WERI-Rb-1 (cell line): ENCODE results near the gene LAMA1.

ENCODE experiments used
- DNase-seq: peaks from one replicate; pipeline ENCODE4 v3.0.0-alpha.2; 2020
- H3K27ac ChIP-seq: fragments of 250-450 bp; sonication (Bioruptor Pico); 2 replicates; pipeline ENCODE4 v1.5.1; 2020; ENCODE audit warnings: mild to moderate bottlenecking, moderate library complexity
- H3K27me3 ChIP-seq: fragments of 250-450 bp; sonication (Bioruptor Pico); 2 replicates; pipeline ENCODE4 v1.5.1; 2021; ENCODE audit warnings: mild to moderate bottlenecking, low read depth, moderate library complexity; ENCODE audit not compliant: insufficient read depth, severe bottlenecking
- H3K36me3 ChIP-seq: fragments of 250-450 bp; sonication (Bioruptor Pico); 2 replicates; pipeline ENCODE4 v1.5.1; 2020; ENCODE audit warnings: mild to moderate bottlenecking, moderate library complexity
- H3K4me3 ChIP-seq: 2 replicates; pipeline ENCODE4 v1.5.1; 2011; ENCODE audit warnings: low read depth, mild to moderate bottlenecking, control low read depth, low read length
- H3K9me3 ChIP-seq: fragments of 250-450 bp; sonication (Bioruptor Pico); 2 replicates; pipeline ENCODE4 v1.5.1; 2021; ENCODE audit warnings: mild to moderate bottlenecking, moderate library complexity; ENCODE audit not compliant: severe bottlenecking
- CTCF ChIP-seq: IDR thresholded peaks from 2 replicates; pipeline ENCODE4 v1.5.1; 2011; ENCODE audit warnings: low read depth, mild to moderate bottlenecking, control low read depth, inconsistent platforms, low read length

LAMA1 gene

DNA sequence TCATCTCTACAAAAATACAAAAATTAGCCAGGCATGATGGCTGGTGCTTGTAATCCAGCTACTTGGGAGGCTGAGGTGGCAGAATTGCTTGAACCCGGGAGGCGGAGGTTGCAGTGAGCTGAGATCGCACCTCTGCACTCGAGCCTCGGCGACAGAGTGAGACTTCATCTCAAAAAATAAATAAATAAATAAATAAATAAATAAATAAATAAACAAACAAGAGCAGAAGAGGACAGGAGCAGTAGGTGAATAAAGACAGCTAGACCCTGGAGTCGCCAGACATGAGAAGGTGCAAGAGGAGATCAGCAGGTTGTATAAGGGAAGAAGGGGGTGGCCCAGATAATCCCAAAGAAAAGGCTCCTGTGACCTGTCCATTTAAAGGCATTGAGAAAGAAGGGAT lies 12.3 kb downstream of the LAMA1 start:
- no peaks in the 10 kb centered on the region for H3K36me3 ChIP-seq
- H3K9me3 ChIP-seq = no peaks in the 10 kb centered on the region
- DNase-seq = no peak
- H3K4me3 ChIP-seq = no peak overlapping the region
- TF ChIP-seq CTCF = no peak
- H3K27ac ChIP-seq = no peak overlapping the region
- H3K27me3 ChIP-seq = no peaks in the 10 kb centered on the region

GRCh38 chr18:7104649-7105048 lies 12.9 kb downstream of the LAMA1 start:
- Histone ChIP-seq H3K4me3 (no peak overlapping the region), H3K27me3 (no peaks in the 10 kb centered on the region), H3K9me3 (no peaks in the 10 kb centered on the region), H3K36me3 (no peaks in the 10 kb centered on the region), H3K27ac (no peak overlapping the region)
- TF ChIP-seq CTCF = no peak
- no peak for DNase-seq

DNA sequence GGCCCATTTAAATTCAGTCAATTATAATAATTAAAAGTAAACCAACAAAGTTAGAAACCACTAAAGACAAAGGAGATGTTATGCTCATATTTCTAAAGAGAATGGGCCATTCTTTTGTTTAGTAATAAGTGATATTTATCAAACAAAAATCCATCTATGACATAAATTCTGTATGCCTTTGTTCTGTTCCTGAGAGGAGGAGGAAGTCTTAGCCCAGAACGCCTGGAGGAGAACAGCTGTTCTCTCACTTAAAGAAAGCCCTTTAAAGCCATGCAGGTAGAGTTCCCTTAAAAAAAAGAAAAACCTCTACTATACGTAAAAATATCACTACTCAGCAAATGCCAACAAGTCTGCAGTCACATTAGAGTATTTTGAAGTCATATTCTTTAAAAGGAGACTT lies 15.5 kb downstream of the LAMA1 start:
- no peak for DNase-seq
- no peak overlapping the region for H3K4me3 ChIP-seq
- H3K27ac ChIP-seq = no peak overlapping the region
- TF ChIP-seq CTCF = no peak
- H3K36me3 ChIP-seq = no peaks in the 10 kb centered on the region
- H3K9me3 ChIP-seq = no peaks in the 10 kb centered on the region
- H3K27me3 ChIP-seq = no peaks in the 10 kb centered on the region

DNA sequence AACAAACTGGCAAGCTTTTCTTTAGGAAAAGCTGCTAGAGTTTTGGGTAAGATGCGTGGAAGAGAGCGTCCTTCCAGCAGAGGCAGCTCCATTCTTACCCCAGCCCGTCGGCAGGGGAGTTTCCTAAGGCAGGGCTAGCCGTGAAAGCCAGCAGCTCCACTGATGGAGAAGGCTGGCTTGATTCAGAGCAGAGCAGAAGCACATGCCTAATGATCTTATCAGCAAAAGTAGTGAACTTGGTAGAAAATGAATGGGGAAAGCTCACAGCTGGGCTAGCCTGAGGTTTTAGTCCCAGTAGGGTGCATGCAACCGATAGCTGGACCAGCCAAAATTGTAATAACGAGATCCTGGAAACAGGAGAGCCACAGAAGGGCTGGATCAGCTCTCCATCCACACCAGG lies 20.8 kb downstream of the LAMA1 start:
- no peaks in the 10 kb centered on the region for H3K27me3 ChIP-seq
- no peak for DNase-seq

DNA sequence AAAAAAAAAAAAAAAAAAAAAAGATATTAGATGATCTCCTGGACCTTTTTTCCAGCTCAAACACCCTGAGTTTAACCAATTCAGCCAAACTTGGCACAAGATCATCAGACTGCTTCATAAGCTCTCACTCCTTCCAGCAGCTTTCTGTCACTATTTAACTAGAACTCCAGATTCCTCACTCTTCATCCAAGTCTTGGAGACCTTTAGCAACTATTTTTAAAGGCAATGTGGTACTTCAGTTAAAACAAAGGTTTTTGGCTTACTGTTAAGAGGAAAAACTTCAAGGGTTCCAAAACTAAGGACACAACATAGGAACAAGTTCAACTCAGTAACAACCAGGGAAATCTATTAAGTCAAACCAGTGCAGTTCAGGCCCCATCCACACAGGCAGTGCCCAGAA lies 23.2 kb downstream of the LAMA1 start:
- Histone ChIP-seq H3K36me3 (no peaks in the 10 kb centered on the region), H3K27me3 (no peaks in the 10 kb centered on the region), H3K9me3 (no peaks in the 10 kb centered on the region), H3K27ac (no peak overlapping the region), H3K4me3 (no peak overlapping the region)
- DNase-seq = no peak
- TF ChIP-seq CTCF = no peak

More for the DNA sequence above, 20.8 kb downstream of the LAMA1 start:
- H3K27ac ChIP-seq = no peak overlapping the region
- no peaks in the 10 kb centered on the region for H3K36me3 ChIP-seq
- TF ChIP-seq CTCF = no peak
- no peaks in the 10 kb centered on the region for H3K9me3 ChIP-seq
- no peak overlapping the region for H3K4me3 ChIP-seq

DNA sequence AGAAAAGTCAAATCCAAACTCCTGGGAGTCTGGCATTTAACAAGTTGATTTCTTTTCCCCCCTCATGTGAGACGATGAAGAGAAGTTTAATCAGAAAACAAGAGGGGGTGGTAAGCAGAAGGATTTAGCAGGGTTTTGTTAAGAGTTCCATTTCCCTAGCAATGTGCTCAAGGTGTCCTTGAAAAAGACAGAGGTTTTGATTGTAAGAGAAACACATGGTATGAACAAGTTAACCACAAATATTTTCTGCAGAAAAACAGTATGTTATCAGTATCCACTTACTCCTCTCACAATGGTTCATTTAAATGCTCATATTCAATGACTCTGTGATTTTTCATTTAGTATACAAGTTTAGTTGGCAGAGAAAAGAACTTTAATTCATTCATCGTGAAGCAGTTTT lies 26.8 kb downstream of the LAMA1 start:
- Histone ChIP-seq H3K27me3 (no peaks in the 10 kb centered on the region), H3K27ac (no peak overlapping the region), H3K4me3 (no peak overlapping the region), H3K36me3 (no peaks in the 10 kb centered on the region), H3K9me3 (no peaks in the 10 kb centered on the region)
- no peak for DNase-seq
- TF ChIP-seq CTCF = no peak
